T-helper 2 cell treated with Interferon-gamma antibody and Interleukin-4, amounts not matched to agents 100 ng/mL and 5 ng/mL, for 36 hours (primary cell): ENCODE measurements around the gene CRYZL1. TPM values are rescaled to one million over a fixed set of nuclear protein-coding genes. Genes with fewer than 3 reads are reported as not detected.

Experiments used
- intact Hi-C: fragments of 100-400 bp; cut with micrococcal nuclease; formaldehyde crosslinking; loops from one replicate; pipeline ENCODE4 v1.15.1; 2023
- total RNA-seq: library from RNA; stranded (reverse); gene quantifications from 2 replicates; pipeline ENCODE4 v1.2.3, GENCODE V29; 2022

CRYZL1 gene
- total RNA-seq, 1 donor from 2014 or later, result 31.1 TPM

DNA sequence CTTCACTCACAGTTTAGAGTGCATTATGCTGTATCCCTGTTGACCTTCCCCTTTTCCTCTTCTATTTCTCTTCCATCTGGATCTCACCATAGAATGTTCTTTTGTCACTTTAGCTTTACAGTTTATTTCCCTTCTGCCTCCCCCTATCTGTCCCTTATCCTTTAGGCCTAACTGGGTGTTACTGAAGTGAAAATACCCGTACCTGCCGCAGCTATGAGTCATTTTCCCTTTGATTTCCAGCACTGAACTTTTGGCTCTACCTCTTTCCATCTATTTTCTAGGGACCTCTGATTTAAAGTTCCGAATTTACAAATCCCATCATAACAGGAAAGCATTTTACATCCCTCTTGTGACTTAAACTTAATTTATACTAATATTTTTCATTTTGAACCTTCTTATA lies 20.5 kb upstream of the CRYZL1 start:
- intact Hi-C loops, result no loop called here

DNA sequence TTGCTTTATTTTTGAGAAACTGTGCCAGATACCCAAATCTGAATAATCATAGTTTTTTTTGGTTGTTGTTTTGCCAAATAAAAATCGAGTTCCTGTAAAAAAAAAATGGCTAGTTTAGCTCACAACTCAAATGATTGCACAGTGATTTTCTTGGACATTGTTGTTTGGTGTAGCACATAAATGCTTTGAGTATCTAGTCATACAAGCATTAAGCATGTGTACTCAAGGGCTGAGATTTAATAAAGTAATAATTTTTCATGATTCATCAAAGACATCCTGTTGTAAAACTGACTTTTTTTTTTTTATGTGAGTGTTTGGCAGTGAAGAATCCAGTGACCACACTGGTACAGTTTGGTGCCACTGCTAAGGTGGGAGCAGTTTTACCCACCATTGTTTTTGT lies 19.6 kb upstream of the CRYZL1 start:
- intact Hi-C loops, result no loop called here

DNA sequence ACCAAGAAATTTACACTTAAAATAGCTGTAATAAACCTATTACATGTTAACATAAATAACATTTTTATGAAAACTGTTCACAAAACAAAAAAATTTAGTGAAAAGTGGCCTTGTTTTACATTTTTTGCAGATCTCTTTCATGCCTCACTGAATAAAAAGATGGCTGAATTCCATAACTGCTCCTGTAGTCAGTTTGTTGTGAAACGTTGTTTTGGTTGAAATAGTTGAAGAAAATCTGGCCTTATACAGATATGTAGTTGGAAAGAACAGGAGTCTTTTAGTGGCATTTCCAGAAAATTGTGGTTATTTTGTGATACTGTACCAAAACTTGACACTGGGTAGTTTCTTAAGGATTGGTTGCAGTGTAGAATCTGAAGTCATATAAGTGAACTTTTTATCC lies 18.9 kb upstream of the CRYZL1 start:
- intact Hi-C loops, result no loop called here

DNA sequence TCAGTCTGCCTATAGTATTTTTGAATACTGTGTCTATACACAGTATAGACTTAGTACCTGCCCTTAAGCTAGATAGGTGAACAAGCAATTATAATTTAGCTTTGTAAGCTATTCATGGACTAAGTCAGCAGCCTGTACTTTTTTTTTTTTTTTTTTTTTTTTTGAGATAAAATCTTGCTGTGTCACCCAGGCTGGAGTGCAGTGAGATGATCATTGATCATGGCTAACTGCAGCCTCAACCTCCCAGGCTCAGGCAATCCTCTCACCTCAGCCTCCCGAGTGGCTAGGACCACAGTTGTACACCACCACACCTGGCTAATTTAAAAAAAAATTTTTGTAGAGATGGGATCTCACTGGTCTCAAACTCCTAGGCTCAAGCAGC lies 18.0 kb upstream of the CRYZL1 start:
- intact Hi-C loops, result no loop called here

DNA sequence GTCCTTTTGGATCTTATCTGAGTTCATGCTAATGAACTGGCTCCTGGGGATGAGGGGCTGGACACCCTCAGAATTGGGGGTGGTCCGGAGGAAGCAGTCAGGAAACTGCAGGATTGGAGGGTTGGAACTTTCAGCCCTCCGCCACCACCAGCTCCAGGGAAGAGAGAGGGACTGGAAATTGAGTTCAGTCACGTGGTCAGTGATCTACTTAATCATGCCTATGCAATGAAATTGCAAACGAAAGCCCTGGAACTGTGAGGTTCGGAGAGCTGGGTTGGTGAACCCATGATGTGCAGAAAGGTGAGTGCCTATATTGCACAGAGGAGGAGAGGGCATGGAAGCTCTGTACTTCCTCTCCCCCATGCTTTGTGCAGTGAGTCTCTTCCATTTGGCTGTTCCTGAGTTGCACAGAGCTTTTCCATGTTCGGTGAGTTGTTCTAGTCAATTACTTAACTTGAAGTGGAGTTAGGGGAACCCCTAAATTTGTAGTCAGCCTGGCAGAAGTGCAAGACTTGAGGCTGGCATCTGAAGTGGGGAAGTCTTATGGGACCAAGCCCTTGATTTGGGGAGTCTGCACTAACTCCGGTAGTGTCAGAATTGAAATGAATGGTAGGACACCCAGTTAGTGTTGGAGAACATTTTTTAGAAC lies 17.5 kb upstream of the CRYZL1 start:
- intact Hi-C loops, result no loop called here

DNA sequence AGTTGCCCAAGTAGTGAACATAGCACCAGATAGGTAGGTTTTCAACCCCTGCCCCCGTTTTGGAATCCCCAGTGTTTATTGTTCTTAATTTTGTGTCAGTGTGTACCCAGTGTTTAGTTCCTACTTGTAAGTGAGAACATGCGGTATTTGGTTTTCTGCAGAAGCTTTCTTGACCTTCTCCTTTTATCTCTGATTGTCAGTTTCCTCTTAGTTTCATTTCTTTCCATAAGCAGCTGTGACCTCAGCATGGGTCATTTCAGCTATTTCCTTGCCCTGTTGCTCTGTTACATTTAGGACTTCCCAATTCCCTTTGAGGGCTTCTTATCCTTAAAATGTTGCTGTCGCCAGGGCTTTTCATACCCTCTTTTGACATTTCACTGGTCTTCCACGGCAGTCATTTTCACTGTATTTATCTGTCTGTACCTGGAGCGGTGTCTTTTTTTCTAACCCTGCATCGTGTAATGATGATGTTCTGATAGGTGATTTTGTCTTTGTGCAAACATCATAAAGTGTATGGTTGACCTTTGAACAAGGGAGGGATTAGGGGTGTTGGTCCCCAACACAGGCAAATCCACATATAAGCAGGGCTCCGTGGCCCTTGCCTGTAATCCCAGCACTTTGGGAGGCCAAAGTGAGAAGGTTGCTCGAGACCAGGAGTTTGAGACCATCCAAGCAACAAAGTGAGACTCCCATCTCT lies 15.7 kb upstream of the CRYZL1 start:
- intact Hi-C loops, result no loop called here

DNA sequence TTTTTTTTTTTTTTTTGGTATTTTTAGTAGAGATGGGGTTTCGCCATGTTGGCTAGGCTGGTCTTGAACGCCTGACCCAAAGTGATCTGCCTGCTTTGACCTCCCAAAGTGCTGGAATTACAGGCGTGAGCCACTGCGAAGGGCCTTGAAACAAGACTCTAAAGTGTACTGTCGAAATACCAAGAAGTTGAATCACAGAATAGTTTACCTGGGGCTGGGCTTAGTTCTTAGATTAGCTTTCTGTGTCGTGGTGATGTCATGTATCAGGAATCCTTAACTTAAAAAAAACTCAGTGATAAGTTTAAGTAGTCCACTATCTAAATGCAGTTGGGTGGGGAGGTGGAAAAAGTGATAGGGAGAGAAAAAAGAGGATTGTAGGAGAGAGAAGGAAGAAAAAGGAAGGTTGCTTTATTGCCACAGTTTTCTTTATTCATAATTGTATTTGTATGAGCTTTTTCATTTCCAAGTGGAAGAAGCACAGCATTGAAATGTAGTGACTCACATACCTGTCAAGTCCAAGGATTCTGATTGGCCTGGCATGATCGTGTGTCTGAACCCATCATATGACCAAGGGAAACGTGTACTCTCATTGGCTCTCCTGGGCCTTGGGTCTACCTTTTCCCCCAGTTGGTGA lies 14.2 kb upstream of the CRYZL1 start:
- intact Hi-C loops, result no loop called here

DNA sequence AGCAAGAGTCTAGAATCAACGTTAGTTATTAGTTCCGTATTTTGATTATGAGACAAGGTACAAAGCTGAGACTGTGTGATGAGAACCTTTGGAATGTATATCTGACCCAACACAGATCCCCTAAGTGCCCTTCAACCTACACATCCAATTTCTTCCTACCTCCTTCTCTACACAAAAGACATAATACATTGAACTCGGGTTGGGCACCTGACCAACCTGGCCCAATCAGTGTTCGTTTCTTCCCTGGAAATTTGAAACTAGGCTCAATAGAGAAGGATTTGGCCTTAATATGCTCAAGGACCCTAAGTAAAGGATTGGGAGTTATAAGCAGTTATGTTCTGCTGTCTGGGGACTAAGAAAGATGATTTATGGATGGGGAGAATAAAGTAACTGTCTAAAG lies 12.9 kb upstream of the CRYZL1 start:
- intact Hi-C loops, result no loop called here

DNA sequence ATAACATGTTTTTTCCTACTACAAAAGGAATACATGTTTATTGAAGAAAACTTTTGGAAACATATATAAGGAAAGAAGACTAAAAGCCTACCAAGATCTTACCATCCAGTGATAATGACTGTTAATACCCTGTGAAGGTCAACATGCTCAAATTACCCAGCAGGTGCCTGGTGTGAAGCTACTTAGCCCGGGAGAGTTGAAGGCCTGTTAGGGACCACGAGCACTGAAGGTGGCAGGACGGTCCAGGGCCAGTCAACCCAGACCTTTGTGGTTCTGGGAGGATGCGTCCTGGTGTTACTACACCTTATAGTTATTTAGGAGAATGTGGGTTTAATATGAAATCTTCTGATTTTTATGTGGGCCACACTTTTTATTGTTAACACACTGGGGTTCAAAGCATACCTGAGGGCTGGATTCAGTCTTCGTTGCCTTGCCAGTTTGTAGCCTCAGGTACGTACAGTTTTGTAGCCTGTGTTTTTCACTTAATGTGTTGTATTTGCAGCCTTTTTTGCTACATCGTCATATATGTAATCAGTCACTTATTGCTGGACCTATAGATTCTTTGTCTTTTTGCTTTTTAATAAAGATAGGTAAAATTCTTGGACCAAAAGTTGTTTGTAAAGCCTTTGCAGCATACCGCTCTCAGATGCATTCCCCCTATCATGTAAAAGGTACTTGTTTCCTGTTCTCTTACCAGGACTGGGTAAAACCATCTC lies 10.6 kb upstream of the CRYZL1 start:
- intact Hi-C loops, result no loop called here

DNA sequence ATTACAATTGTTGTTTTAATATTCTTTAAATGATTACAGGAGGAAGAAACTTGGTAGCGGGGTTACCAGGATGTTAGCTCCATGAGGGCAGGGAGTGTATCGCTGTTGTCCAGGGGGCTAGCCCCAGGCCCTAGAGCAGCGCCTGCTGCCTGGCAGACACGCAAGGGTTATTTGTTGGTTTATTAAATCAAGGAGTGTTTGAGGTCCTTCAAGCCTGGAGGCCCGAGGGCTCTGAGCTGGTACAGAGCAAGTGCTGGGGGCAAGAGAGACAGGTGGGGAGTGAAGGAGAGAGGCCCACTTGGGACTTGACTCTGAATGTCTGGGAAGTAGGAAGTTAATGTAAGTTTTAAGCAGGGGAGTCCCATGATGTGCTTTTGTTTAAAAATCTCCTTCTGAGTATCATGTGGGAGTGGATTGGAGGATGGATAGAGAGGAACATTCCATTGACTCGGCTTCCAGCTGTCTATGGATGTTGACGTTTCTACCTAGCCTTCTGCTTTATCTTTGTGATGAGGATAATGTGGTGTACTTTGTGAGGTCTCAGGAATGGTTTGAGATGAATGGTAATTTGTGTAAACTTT lies 9.5 kb upstream of the CRYZL1 start:
- intact Hi-C loops, result no loop called here

DNA sequence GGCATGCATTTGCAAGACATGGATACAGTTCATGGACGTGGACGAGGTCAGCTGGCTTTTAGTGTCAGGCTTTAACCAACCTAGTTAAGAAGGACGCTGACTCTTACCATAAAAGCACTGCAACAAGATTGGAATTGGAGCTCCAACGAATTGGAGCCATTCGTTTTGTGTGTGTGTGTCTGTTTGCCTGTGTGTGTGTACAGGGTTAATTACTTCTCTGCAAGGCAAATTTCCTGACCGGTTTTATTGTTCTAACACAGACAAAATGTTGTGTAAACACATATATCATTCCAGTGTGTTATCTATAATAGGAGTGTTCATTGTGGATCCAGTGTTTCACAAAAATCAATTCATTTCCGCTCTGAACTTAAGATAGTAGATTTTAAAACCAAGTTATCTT lies 8.7 kb upstream of the CRYZL1 start:
- intact Hi-C loops, result no loop called here

DNA sequence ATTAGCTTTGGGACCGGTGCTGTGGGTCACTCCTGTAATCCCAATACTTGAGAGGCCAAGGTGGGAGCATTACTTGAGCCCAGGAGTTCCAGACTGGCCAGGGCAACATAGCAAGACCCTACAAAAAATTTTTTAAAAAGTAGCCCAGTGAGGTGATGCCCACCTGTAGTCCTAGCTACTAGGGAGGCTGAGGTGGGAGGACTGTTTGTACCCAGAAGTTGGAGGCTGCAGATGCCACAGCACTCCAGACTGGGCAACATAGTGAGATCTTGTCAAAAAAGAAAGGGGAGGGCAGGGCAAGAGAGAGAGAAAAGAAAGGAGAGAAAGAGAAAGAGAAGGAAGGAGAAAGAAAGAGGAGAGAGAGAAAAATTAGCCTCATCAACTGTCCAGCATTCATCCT lies 7.0 kb upstream of the CRYZL1 start:
- intact Hi-C loops, result loop anchor here (10.0 kb wide), 1 partner anchor 966 kb away; the partner anchor contains the start of gene RCAN1

DNA sequence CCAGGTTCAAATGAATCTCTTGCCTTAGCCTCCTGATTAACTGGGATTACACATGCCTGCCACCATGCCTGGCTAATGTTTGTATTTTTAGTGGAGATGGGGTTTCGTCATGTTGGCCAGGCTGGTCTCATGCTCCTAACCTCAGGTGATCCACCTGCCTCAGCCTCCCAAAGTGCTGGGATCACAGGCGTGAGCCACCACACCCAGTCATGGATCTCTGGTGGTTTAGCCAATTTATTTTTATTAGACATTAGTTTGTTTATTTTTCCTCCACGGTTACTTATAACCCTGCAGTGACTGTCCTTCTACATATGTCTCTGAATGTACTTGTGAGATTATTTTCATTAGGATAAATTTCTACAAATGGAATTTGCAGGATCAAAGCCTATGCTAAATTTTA lies 6.0 kb upstream of the CRYZL1 start:
- intact Hi-C loops, result loop anchor here (10.0 kb wide), 1 partner anchor 967 kb away; the partner anchor contains the start of gene RCAN1

DNA sequence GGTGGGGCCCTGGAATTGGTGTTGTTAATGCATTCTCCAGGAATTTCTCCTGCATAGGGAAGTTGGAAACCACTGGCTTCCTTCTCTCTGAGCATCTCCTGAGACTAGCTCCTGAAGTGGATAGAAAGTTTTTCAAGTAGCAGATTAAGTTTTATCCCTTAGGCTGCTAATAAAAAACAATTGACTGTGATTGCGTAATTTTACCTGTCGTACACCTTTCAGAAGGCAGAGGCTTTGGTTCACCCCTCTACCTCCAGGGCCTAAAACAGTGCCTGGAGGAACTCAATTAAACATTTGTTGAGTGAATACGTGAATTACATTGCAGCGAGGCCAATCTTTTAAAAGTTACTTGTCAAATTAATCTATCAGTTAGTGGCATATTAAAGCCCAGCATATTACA lies 4.2 kb upstream of the CRYZL1 start:
- intact Hi-C loops, result loop anchor here (10.0 kb wide), 1 partner anchor 969 kb away; the partner anchor contains the start of gene RCAN1

DNA sequence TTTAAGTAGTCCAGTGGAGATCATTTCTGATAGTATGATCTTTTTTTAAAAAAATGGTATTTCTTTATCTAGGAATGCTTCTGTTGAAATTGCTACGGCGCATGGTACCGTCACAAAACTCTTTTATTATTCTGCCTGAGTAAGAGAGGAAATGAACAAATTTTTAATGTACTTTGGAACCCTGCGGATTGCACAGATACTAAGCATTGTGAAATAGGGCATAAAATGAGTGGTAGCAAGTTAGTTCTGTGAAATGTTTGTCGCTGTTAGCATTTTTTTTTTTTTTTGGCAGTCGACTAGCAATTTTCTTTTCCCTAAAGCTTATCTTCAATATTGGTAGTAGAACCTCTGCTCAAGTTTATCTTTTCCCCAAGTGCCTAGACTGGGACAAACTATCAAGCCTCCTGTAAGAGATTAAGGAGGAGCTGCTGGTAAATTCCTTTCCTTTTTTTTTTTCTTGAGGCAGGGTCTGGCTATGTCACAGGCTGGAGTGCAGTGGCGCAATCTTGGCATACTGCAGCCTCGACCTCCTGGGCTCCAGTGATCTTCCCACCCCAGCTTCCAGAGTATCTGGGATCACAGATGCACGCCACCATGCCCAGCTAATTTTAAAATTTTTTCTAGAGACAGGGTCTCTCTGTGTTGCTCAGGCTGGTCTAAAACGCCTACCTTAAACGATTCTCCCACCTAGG lies 3.0 kb upstream of the CRYZL1 start:
- intact Hi-C loops, result loop anchor here (5.0 to 10.0 kb wide), 3 partner anchors 970 to 1912 kb away; partner anchors contain the start of genes RCAN1, SCAF4 and URB1

DNA sequence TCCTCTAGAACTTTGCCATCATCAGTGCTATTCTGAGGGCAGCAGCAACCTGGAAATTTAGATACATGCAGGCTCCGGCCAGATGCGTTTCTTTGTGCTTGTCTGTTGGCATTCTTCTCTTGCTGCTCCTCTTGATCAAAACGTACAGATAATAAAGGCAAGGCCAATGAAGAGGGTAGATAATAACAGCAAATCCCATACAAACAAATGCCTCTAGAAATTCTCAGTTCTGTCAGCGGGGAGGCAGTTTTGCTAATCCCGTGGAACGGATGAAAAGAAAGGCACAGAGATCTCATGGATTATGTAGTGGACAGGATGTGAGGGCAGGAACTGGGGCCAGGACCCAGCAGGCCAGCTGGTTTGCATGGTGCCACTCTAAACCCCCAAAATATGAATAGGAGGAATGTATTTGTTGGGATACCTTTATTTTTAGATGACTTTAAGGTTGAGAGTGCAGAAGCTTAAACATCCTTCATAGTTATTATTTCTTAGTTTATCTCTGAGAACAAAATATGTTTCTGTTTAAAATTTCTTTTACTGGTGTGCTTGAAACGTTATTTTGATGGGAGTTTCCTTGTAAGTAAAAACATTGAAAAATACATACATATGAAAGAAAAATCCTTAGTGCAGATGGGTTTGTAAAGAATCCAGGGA lies 2.2 kb upstream of the CRYZL1 start:
- intact Hi-C loops, result loop anchor here (2.0 to 10.0 kb wide), 4 partner anchors 873 to 1911 kb away; partner anchors contain the start of genes PAXBP1, RCAN1, SCAF4 and URB1

DNA sequence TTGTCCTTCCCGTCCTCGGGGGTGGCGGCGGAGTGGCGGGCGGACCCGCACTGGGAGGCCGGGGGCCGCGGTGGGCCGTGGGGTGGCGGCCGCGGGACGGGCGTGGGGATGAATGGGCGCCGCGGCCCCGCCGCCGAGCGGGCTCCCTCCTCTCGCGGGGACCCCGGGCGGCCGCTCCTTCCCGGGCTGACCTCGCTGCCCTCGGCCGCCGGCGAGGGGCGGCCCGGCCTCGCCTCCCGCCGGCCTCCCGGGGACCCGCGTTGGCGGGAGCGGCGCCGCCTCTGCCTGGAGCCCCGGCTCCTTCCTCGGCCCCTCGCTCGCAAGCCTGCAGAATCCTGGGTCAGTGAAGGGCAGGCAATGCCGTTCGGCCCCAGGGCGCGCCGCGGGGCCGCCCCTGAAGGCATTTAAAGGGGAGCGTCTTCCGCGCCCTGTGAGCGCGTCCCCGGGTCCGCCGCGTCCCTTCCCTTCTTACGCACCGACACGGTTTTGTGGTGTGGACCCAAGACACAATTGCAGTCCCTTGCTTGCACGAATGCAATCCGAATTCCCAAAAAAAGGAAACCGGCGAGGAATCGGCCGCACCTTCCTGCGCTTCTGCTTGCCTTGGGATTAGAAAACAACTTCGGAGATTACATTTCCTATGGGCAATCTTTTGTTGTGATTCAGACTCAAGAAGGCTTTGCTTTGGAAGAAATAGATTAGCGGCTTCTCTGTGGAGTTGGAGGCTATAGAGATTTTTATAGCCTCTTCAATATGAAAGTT lies 1.5 kb upstream of the CRYZL1 start:
- intact Hi-C loops, result loop anchor here (2.0 to 10.0 kb wide), 4 partner anchors 872 to 1911 kb away; partner anchors contain the start of genes PAXBP1, RCAN1, SCAF4 and URB1

DNA sequence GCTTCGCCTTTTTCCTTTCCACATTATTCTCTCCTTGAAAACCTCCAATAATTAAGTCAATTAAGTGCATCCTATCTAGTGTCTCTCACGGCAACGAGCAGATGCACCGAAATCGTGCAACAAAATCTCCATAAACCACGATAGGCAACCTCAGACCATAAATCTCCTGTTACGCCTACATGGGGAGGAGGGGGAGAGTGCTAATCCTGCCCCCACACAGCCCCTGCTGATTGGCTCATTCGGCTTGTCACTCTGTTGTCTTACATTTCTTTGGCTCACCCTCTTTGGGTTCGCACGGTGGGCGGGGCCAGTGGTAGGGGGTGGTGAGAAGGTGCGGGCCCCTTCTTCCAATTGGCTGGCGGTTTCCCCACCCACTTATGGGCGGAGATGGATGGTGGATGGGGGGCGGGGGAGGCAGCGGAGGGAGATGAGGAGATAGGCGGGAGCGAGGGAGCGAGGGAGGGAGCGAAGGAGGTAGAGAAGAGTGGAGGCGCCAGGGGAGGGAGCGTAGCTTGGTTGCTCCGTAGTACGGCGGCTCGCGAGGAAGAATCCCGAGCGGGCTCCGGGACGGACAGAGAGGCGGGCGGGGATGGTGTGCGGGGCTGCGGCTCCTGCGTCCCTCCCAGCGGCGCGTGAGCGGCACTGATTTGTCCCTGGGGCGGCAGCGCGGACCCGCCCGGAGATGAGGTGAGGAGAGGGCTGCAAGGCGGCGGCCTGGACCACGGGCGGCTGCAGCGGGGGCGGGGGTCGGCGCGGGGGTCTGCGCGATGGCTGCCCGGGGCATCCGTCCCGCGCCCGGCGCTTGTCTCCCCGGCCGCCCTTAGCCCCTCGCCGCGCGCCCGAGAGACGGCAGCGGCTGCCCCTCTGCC lies 720 bp upstream of the CRYZL1 start, which contains the start of gene ITSN1:
Gene ITSN1, plus strand, starts transcription at position 475 of the 869 bp plus-strand sequence. CDS start 76,328 bp downstream, outside the sequence.
- intact Hi-C loops, result loop anchor here (2.0 to 10.0 kb wide), 4 partner anchors 871 to 1910 kb away; partner anchors contain the start of genes PAXBP1, RCAN1, SCAF4 and URB1
